ENCODE data around the gene IGF1R.

DNA sequence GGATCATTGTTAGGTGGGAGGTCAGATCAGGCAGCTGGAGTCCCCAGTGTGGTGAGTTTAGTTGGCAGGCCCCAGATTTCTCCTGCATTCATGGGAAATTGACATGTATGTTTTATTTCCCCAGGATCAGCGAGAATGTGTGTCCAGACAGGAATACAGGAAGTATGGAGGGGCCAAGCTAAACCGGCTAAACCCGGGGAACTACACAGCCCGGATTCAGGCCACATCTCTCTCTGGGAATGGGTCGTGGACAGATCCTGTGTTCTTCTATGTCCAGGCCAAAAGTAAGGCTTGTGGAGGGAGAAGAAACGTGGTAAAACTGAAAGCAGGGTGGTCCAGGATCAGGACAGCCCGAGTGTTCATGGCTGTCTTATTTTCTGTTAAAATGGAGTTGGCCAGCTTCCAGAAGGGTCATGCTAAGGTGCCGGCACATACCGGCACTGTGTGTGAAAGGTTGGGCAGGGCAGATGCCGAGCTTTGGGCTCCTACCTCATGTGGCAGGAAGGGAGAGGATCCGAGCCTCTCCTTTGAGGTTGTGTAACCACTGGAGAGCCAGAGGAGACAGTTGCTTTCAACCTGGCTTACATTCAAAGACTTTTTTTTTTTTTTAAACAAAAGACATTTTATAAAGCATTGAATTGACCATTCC is 276.2 kb downstream of the IGF1R start:
- TF ChIP-seq POLR2A (IDR thresholded peaks at IDR 0.05), result no peak
- TF ChIP-seq, protein P1, sequence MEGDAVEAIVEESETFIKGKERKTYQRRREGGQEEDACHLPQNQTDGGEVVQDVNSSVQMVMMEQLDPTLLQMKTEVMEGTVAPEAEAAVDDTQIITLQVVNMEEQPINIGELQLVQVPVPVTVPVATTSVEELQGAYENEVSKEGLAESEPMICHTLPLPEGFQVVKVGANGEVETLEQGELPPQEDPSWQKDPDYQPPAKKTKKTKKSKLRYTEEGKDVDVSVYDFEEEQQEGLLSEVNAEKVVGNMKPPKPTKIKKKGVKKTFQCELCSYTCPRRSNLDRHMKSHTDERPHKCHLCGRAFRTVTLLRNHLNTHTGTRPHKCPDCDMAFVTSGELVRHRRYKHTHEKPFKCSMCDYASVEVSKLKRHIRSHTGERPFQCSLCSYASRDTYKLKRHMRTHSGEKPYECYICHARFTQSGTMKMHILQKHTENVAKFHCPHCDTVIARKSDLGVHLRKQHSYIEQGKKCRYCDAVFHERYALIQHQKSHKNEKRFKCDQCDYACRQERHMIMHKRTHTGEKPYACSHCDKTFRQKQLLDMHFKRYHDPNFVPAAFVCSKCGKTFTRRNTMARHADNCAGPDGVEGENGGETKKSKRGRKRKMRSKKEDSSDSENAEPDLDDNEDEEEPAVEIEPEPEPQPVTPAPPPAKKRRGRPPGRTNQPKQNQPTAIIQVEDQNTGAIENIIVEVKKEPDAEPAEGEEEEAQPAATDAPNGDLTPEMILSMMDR (IDR thresholded peaks at IDR 0.05), result no peak

All from transverse colon (tissue), 3 donors.